Stimulated activated CD8-positive, alpha-beta memory T cell treated with anti-CD3 and anti-CD28 coated beads, Interleukin-15, amount 100 ng/mL, for 24 hours (primary cell): ENCODE measurements around the gene ATP2C1.
"Not testable (repeated sequence)": the region's sequence is repeated elsewhere in the genome, so short reads cannot be mapped to it uniquely, and the experiment has no call there.

Experiments
- DNase-seq: peaks from one replicate; pipeline ENCODE4 v3.0.0-alpha.2; 2020; ENCODE audit warnings: low read depth

Gene ATP2C1

DNA sequence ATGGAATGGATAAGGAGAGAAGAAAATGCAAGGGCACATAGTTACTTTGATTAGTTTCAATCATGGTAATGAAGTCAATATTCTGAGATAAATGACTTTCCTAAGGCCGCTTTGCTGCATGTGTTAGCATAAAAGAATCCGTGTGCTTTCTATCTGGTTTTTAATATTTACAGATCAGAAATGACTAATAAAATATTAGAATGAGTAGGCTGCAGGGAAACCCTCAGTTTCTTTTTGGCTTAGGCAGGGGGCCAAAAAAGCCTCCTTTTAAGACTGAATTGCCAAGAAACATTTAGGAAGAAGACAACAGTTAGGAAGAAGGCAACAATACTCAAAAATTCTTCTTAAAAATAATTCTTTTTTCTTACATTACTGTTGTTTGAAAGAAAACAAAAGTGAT, 144.4 kb downstream of the ATP2C1 start:
- no peak for DNase-seq

DNA sequence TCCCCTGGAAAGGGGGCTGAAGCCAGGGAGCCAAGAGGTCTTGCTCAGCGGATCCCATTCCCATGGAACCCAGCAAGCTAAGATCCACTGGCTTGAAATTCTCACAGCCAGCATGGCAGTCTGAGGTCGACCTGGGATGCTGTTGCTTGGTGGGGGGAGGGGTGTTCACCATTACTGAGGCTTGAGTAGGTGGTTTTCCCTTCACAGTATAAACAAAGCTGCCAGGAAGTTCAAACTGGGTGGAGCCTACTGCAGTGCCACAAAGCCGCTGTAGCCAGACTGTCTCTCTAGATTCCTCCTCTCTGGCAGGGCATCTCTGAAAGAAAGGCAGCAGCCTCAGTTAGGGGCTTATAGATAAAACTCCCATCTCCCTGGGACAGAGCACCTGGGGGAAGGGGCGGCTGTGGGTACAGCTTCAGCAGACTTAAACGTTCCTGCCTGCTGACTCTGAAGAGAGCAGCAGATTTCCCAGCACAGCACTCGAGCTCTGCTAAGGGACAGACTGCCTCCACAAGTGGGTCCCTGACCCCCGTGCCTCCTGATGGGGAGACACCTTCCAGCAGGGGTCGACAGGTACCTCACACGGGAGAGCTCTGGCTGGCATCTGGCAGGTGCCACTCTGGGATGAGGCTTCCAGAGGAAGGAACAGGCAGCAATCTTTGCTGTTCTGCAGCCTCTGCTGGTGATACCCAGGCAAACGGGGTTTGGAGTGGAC, 148.5 kb downstream of the ATP2C1 start:
- not testable (repeated sequence) for DNase-seq

DNA sequence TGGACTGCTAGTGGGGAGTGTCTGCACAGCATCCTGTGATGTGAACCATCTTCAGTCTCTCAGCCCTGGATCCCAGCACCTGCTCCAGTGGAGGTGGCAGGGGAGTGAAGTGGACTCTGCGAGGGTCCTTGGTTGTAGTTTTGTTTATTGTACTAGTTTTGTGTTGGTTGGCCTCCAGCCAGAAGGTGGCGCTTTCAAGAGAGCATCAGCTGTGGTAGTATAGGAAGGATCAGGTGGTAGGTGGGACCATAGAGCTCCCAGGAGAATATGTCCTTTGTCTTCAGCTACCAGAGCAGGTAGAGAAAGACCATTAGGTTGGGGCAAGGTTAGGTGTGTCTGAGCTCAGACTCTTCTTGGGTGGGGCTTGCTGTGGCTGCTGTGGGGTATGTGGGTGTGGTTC, 153.7 kb downstream of the ATP2C1 start:
- DNase-seq = no peak

DNA sequence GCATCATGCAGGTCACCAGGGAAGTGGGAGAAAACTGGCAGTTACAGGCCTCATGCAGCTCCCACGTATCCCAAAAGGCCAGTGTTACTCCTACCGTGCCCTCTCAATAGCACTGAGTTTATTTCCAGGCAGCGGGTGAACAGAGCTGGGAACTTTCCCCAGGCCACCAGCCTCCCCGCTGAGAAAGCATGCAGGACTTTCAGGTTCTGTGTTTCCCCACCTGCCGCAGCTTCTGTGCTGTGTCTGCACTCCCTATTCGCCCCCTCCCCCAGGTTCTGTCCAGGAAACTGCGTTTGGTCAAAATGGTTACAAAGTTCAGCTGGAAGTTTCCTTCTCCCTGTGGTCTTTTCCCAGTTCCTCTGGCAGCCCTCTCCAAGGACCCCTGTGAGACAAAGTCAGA, 154.1 kb downstream of the ATP2C1 start:
- DNase-seq = no peak

DNA sequence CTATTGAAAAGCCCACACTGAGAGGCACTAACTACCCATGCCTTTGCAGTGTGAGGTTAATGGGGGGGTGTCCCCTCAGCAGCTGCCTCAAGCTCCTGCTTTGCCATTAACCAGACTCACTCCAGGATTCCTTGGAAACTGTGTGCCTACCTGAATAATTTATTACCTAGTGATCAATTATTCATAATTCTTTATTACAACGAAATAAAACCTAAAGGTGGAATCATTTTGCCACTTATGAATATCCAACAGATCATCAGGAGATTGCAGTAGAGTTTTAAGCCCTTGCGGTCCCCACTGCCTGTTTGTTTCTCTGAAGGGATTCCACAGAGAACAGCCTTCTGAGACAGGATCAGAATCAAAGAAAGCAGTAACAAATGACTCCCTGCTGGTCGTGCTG, 156.1 kb downstream of the ATP2C1 start:
- DNase-seq = no peak

DNA sequence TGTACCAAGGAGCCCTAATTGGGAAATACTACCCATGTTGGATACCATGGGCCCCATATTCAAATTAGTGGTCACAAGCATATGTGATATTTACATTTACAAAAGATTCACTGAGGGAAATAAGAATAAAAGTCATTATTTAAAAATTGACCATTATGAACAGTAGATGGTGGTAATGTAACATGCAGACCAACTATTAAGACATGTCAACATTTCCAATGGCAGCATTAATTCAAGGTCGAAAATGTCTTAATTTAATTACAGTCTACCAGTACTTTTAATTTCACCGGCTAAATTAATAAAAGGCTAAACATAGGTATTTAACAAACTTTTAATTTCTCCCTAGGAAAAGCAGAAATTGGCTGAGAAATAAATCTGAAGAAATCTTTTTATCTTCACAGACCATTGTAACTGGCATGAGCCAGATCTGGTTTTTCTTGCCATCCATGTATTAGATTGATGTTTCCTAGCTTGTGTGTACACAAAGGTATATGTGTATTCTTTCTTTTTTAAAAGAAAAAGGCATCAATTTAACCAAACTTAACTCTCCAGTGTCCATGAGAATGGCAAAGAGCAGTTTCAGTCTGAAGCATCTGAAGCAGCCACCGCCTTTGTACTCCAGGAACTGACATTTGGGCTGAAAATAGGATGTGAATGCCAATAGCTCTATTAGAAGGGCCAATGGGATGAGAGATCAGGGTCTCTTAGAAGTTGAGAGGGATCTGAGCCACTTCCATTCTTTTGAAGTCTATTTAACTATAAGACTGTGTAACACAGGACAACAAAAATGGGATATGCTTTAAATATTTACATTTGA, 159.4 kb downstream of the ATP2C1 start:
- DNase-seq = no peak
